ENCODE results near the gene TMEM30B. TPM values are rescaled to one million over a fixed set of nuclear protein-coding genes. Genes with fewer than 3 reads are reported as not detected.
"Not testable (repeated sequence)": the region's sequence is repeated elsewhere in the genome, so short reads cannot be mapped to it uniquely, and the experiment has no call there.

The TMEM30B gene
- polyA plus RNA-seq, 1 of the 3 experiments (the other 2 are of a cell fraction): 0.15 TPM

DNA sequence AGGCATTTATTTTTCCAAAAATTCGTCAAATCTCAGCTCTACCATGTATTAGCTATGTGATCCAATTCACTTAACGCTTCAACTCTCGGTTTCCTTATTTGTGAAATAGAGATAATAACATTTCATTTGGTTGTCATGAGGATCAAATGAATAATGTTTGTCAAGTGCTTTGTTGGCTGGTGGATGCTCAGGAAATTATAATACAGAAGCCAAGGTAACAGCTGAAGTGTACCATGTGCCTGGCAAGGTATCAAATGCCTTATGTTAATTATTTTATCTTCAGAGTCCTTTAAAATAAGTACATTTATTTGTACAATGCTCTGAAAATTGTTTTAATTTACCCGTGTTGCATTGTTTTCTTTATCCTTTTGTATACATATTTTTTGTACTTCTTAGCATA is 34.2 kb upstream of the TMEM30B start:
- Histone ChIP-seq H3K4me1 (ENCODE audit: control insufficient read depth in 1 of 2, insufficient read depth in 2 of 2, low read depth in 1 of 2, low read length in 1 of 2) (no peaks in the 10 kb centered on the region), H3K27me3 (ENCODE audit: insufficient read depth) (no peaks in the 10 kb centered on the region; the same call in 1 of the 2 replicates), H3K27ac (ENCODE audit: low read depth in 2 of 2, low read length in 1 of 2) (no peak overlapping the region), H3K36me3 (replicated peaks in 1 of 2; ENCODE audit: control insufficient read depth in 1 of 2, insufficient read depth in 2 of 2, low read length in 1 of 2) (no peaks in the 10 kb centered on the region), H3K79me2 (ENCODE audit: insufficient read depth) (no peaks in the 10 kb centered on the region), H3K4me2 (no peak overlapping the region), H4K20me1 (ENCODE audit: insufficient read depth) (no peaks in the 10 kb centered on the region), H3K9me2 (no peaks in the 10 kb centered on the region), H2AFZ (ENCODE audit: low read depth) (peak overlapping the region; percentile 23; the same call in 1 of the 2 replicates), H3K4me3 (ENCODE audit: low read depth in 2 of 2, low read length in 1 of 2) (no peak overlapping the region), H3K9ac (no peak overlapping the region), H3F3A (replicated peaks; ENCODE audit: insufficient read depth) (no peaks in the 10 kb centered on the region), H3K9me3 (no peaks in the 10 kb centered on the region)
- CTCF ChIA-PET: interaction anchor here (1.2 kb wide), 1 partner anchor 62 kb away, joined by 3 read pairs; no protein-coding TSS in a partner anchor
- POLR2A ChIA-PET: no interaction called here
- no peak for DNase-seq
- WGBS (ENCODE audit: low lambda C conversion rate): 21% methylated on average over 4 of the region's 4 CpGs
- TF ChIP-seq, protein P1, sequence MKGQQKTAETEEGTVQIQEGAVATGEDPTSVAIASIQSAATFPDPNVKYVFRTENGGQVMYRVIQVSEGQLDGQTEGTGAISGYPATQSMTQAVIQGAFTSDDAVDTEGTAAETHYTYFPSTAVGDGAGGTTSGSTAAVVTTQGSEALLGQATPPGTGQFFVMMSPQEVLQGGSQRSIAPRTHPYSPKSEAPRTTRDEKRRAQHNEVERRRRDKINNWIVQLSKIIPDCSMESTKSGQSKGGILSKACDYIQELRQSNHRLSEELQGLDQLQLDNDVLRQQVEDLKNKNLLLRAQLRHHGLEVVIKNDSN (IDR thresholded peaks at IDR 0.05; ENCODE audit: borderline replicate concordance, low read depth): no peak
- no peak for TF ChIP-seq GATA2 (CRISPR knock-in tag; IDR thresholded peaks at IDR 0.05)
- TF ChIP-seq NFIC (IDR thresholded peaks at IDR 0.05; ENCODE audit: borderline replicate concordance): no peak
- no peak for TF ChIP-seq ELF1 (IDR thresholded peaks at IDR 0.05)
- no peak for TF ChIP-seq RFX5 (IDR thresholded peaks at IDR 0.05; ENCODE audit: low read length)
- TF ChIP-seq, protein P2, sequence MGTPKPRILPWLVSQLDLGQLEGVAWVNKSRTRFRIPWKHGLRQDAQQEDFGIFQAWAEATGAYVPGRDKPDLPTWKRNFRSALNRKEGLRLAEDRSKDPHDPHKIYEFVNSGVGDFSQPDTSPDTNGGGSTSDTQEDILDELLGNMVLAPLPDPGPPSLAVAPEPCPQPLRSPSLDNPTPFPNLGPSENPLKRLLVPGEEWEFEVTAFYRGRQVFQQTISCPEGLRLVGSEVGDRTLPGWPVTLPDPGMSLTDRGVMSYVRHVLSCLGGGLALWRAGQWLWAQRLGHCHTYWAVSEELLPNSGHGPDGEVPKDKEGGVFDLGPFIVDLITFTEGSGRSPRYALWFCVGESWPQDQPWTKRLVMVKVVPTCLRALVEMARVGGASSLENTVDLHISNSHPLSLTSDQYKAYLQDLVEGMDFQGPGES (IDR thresholded peaks at IDR 0.05; ENCODE audit: low read depth, low read length): no peak
- no peak for TF ChIP-seq SMC3 (IDR thresholded peaks at IDR 0.05; ENCODE audit: low read depth, low read length)
- TF ChIP-seq RAD21 (IDR thresholded peaks at IDR 0.05; ENCODE audit: low read length): no peak
- no peak for TF ChIP-seq GABPA (IDR thresholded peaks at IDR 0.05; ENCODE audit: low read depth)
- TF ChIP-seq, protein P3, sequence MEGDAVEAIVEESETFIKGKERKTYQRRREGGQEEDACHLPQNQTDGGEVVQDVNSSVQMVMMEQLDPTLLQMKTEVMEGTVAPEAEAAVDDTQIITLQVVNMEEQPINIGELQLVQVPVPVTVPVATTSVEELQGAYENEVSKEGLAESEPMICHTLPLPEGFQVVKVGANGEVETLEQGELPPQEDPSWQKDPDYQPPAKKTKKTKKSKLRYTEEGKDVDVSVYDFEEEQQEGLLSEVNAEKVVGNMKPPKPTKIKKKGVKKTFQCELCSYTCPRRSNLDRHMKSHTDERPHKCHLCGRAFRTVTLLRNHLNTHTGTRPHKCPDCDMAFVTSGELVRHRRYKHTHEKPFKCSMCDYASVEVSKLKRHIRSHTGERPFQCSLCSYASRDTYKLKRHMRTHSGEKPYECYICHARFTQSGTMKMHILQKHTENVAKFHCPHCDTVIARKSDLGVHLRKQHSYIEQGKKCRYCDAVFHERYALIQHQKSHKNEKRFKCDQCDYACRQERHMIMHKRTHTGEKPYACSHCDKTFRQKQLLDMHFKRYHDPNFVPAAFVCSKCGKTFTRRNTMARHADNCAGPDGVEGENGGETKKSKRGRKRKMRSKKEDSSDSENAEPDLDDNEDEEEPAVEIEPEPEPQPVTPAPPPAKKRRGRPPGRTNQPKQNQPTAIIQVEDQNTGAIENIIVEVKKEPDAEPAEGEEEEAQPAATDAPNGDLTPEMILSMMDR (IDR thresholded peaks at IDR 0.05): no peak
- TF ChIP-seq SIN3A (IDR thresholded peaks at IDR 0.05; ENCODE audit: borderline replicate concordance, low read depth, low read length): no peak
- TF ChIP-seq FOXM1 (IDR thresholded peaks at IDR 0.05; ENCODE audit: low read depth): no peak
- no peak for TF ChIP-seq TEAD4 (IDR thresholded peaks at IDR 0.05; ENCODE audit: borderline replicate concordance, insufficient read depth)
- TF ChIP-seq RXRA (IDR thresholded peaks at IDR 0.05; ENCODE audit: borderline replicate concordance, low read depth): no peak
- no peak for TF ChIP-seq RCOR1 (IDR thresholded peaks at IDR 0.05; ENCODE audit: low read length)

DNA sequence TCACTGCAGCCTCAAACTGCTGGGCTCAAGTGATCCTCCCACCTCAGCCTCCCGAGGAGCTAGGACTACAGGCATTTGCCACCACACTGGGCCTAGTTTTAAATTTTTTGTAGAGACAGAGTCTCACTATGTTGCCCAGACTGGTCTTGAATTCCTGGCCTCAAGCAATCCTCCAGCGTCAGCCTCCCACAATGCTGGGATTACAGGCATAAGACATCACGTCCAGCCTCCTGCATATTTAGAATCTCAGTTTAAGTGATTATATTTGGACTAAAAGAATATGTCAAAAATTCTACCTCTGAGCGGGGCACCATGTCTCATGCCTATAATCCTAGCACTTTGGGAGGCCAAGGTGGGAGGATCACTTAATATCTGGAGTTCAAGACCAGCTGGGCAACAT is 27.6 kb upstream of the TMEM30B start:
- H4K20me1 ChIP-seq (ENCODE audit: insufficient read depth); POLR2A ChIA-PET; H3K27me3 ChIP-seq (ENCODE audit: insufficient read depth); H3K79me2 ChIP-seq (ENCODE audit: insufficient read depth); H3K4me2 ChIP-seq; H3K9ac ChIP-seq; H3K9me2 ChIP-seq; H3K27ac ChIP-seq (ENCODE audit: low read depth in 2 of 2, low read length in 1 of 2); H3K9me3 ChIP-seq; H2AFZ ChIP-seq (ENCODE audit: low read depth); H3F3A ChIP-seq (replicated peaks; ENCODE audit: insufficient read depth); H3K4me3 ChIP-seq (ENCODE audit: low read depth in 2 of 2, low read length in 1 of 2); DNase-seq; H3K36me3 ChIP-seq (replicated peaks in 1 of 2; ENCODE audit: control insufficient read depth in 1 of 2, insufficient read depth in 2 of 2, low read length in 1 of 2); H3K4me1 ChIP-seq (ENCODE audit: control insufficient read depth in 1 of 2, insufficient read depth in 2 of 2, low read depth in 1 of 2, low read length in 1 of 2): not testable (repeated sequence)
- CTCF ChIA-PET: interaction anchor here (1.5 kb wide), 1 partner anchor 12 kb away, joined by 4 read pairs; no protein-coding TSS in a partner anchor
- 57% methylated on average over 4 of the region's 4 CpGs for WGBS (ENCODE audit: low lambda C conversion rate)

All from SK-N-SH (cell line).